Sciatic nerve (tissue), 2 donors: ENCODE data around the gene CSH1. TPM values are rescaled to one million over a fixed set of nuclear protein-coding genes. Genes with fewer than 3 reads are reported as not detected.
"Not testable (repeated sequence)": the region's sequence is repeated elsewhere in the genome, so short reads cannot be mapped to it uniquely, and the experiment has no call there.

Experiments used
- ATAC-seq: fragments of 200-7000 bp; cut with Tn5 transposase; one replicate; pipeline ENCODE4 v1.9.1; 2020; ENCODE audit warnings: mild to moderate bottlenecking, moderate library complexity
- DNase-seq: peaks from one replicate; pipeline ENCODE4 v3.0.0-alpha.2; 2020; ENCODE audit warnings: low spot score
- intact Hi-C: fragments of 100-400 bp; cut with DNase I; formaldehyde crosslinking; loops from one replicate; pipeline ENCODE4 v1.14.2; 2022
- total RNA-seq: library from RNA; stranded (reverse); fragmentation: NEBNext Ultra II Directional; extraction: Animal tissue kit (Norgen Biotek cat#: 25700); gene quantifications from one replicate; pipeline ENCODE4 v1.2.1, GENCODE V29; 2021
- donor health status: DM: no; HTN: no; CAD: no.
- donor health status: DM: no; HTN: no; CAD: no.

The CSH1 gene
- total RNA-seq, 1 donor from 2014 or later = not detected

DNA sequence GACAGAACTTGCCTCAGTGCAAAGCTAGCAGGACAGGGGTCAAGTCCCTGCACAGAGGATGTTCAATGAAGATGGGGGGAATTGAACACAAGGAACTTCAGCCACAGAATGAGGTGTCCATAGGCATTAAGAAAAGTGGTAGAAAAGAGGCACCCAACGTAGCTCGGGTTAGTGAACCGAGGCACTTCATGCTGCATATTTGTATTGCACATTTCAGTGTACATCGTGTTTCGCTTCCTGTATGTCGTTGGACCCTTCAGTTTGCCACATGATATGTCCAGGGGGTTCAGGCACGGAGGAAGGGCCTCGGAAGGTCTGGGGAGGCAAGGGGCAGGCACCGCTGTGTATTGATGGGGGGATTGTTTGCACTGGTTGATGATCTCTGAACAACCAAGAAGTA is 18.0 kb downstream of the CSH1 start:
- ATAC-seq, intact Hi-C loops, DNase-seq: not testable (repeated sequence)

DNA sequence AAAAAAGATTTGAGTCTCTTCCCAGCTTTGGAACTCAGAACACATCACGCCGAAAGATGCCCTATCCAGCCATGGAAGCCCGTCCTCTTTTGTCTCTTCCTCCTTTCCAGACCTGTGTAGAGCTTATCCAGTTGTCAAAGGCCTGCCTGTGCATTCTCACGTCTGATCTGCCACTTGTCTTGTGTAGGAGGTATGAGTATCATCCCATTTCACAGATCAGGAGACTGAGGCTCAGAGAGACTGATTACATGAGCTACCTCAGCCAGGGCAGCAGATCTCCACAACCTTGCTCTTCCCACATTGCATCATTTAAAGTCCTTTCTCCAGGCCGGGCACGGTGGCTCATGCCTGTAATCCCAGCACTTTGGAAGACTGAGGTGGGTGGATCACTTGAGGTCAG is 21.7 kb downstream of the CSH1 start:
- ATAC-seq, DNase-seq, intact Hi-C loops: not testable (repeated sequence)

DNA sequence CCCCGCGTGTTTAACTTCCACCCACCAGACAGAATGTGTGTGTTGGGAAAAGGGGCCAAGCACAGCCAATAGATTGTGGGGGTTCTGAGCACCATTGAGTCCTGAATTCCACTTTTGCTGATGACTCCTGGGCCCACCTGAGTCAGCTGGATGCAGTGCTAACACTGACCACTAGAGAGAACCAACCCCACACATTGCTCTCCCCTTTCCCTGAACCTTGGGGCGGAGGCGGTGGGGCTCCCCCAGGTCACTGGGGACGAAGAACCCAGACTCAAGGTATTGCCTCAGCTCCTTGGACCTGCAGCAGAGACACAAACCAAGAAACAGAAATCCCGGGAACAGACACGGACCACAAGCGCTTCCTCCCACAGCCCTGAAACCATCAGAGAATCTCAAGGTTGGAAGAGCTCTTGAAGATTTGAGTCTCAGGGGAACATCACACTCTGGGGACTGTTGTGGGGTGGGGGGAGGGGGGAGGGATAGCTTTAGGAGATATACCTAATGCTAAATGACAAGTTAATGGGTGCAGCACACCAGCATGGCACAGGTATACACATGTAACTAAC is 22.2 kb downstream of the CSH1 start:
- DNase-seq, intact Hi-C loops, ATAC-seq: not testable (repeated sequence)

DNA sequence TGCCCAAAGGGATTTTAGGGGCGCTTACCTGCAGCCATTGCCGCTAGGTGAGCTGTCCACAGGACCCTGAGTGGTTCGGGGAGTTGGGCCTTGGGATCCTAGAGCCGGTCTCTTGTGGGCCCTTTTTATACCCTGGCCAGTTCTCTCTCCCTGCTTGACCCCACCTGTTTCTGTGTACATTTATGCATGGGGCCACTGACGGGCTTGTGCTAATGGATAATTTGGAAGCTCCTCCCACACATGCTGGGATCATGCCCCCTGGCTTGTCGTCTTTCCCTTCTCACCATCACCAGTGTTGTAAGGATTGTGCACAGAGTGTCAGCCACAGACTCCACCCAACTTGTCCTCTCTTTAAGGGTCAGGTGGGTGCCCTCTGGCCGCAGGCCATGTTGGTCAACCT is 22.8 kb downstream of the CSH1 start, which contains the start of gene CSH2:
CSH2 (minus strand) TSS at position 101 of the 400 bp plus-strand sequence; CDS start at position 38, 63 bp downstream.
- intact Hi-C loops, ATAC-seq, DNase-seq: not testable (repeated sequence)

DNA sequence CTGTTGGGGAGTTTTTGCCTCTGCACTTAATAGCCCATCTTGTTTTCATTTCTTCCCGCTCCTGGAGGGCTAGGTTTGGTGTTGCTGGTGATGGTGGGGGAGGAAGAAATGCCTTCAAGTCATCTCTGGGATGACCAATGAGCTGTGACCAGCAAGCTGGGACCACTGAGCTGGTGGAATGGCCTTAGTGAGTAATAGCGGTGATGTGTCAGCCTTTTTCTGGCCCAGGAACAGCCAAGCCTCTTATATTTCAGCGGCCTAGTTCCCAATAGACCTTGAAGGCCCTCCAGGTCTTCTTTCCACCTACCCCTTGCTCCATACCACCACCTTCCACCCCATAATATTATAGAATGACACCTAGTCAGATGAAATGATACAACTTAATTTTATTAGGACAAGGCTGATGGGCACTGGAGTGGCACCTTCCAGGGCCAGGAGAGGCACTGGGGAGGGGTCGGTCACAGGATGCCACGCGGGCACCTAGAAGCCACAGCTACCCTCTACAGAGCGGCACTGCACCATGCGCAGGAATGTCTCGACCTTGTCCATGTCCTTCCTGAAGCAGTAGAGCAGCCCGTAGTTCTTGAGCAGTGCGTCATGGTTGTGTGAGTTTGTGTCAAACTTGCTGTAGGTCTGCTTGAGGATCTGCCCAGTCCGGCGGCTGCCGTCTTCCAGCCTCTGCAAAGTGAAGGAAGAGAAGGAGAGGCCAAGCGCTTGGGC is 24.6 kb downstream of the CSH1 start:
- intact Hi-C loops, ATAC-seq, DNase-seq: not testable (repeated sequence)

DNA sequence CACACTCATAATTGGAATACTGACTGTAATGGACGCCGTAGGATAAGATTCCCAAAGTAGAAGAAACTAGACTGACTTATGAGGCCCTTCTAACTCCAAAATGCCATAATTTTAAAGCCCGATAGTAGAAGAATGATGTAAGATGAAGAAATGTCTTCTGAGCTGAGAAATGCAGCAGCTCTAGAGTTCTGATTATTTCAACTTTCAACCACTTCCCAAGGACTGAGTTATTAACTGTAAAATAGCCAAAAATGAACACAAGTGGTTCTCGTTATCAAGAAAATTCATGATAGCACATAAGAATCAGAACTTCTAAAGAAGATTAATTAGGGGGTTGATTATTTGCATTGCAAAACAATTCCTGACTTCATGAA is 26.1 kb downstream of the CSH1 start:
- intact Hi-C loops, DNase-seq, ATAC-seq: not testable (repeated sequence)

DNA sequence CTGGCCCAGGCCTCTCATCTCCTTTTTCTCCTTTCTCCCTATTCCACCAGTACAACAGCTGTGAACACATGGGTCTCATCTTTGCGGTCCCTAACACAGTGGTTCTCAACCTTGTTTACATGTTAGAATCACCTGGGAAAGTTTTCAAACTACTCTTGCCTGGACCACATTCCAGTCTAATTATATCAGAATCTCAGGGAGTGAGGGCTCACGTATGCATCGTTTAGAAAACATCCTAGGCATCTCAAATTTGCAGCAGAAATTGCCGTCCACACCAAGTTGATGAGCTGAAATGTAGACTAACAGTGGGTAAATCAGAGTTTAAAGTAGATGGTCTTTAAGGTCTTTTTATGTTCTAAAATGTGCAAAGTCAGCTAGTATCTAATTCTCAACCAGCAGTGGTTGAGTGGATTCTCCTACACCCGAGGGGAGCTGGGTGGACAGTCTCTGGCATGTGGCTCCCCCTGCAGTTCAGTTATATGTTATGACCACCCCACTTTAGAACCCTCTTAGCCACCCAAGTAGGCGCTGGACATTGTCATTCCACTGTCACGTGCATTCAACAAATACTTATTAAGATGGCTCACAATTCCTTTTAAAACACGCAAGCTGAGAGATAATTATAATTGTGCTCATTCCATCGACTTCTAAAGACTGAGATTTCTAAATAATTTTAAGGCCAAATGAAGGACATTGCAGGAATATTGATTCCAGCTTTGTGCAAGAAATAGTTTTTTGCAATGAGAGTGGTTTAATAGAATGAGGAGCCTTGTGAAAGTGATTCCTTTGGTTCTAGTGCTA is 26.7 kb downstream of the CSH1 start:
- intact Hi-C loops, DNase-seq: not testable (repeated sequence)

DNA sequence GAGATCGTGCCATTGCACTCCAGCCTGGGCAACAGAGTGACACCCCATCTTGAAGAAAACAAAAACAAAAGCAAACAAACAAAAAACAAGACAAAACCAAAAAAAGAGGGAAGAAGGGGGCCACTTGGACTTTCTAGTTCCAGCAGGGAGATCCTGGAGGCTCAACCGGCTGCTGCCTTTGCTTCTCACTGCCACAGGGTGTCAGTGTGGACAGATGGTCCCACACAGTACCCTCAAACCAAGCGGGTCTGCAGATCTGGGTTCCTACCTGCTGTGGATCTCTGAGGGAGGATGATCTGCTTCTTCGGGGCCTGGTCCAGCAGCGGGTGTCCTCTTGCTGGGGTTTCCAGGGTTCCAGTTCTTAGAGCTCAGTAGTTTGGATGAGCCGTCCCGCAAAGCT is 29.7 kb downstream of the CSH1 start:
- intact Hi-C loops, ATAC-seq: not testable (repeated sequence)
- DNase-seq = peak; percentile 14

More for the DNA sequence above, 26.7 kb downstream of the CSH1 start:
- ATAC-seq = peak; percentile 80

DNA sequence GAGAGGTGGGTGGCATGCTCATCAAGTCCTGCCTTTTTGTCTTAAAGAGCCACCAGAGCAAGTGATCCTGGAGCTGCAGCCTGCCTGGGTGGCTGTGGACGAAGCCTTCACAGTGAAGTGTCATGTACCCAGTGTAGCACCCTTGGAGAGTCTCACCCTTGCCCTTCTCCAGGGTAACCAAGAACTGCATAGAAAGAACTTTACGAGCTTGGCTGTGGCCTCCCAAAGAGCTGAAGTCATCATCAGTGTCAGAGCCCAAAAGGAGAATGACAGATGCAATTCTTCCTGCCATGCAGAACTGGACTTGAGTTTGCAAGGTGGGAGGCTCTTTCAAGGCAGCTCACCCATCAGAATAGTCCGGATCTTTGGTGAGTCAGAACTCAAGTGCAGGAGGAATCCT is 37.1 kb downstream of the CSH1 start:
- ATAC-seq = no peak
- intact Hi-C loops = no loop called here
- no peak for DNase-seq

DNA sequence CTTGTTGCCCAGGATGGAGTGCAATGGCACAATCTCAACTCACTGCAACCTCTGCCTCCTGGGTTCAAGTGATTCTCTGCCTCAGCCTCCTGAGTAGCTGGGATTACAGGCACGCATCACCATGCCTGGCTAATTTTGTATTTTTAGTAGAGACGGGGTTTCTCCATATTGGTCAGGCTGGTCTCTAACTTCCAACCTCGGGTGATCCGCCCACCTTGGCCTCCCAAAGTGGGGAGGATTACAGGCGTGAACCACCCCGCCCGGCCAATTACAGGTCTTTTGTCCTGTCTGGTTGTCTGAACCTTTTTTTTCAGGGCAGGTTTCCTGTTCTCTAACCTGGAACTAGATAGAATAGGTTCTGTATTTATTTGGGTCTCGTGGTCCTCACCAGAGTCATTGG is 39.9 kb downstream of the CSH1 start:
- intact Hi-C loops = not testable (repeated sequence)

DNA sequence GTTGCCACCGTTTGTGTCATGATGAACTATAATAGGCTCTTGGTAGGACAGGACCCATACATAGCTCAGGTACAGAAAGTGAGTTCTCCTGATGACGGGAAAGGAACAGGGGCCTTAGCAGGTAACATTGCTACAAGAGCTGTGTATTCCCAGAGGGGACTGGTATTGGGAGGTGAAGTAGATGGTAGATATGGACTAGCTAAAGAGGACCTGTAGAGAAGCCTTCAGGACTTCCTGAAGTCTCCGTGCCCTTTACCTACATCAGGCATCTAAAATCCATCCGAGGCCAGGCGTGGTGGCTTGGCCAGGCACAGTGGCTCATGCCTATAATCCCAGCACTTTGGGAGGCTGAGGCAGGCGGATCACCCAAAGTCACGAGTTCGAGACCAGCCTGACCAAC is 41.2 kb downstream of the CSH1 start:
- intact Hi-C loops = no loop called here
- no peak for ATAC-seq
- no peak for DNase-seq

More for the DNA sequence above, 39.9 kb downstream of the CSH1 start:
- not testable (repeated sequence) for DNase-seq, ATAC-seq

DNA sequence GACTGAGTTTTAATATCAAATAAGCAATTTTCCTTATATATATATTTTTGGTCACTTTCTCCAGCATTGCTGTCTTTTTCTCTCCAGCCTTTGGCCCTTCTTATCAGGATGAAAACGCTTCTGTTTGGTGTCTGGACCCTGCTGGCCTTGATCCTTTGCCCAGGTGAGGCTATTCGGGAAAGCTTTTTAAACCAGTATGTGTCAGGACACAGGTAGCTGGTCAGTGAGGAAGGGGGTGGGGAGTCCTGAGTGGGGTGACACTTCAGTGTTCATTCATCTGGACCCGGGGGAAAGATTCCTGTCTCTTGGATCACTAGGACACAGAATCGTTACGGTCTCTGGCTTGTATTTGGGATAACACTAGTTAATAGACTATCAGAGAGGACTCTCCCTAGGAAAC is 41.7 kb downstream of the CSH1 start:
- DNase-seq (no peak), ATAC-seq (no peak)
- intact Hi-C loops = no loop called here

DNA sequence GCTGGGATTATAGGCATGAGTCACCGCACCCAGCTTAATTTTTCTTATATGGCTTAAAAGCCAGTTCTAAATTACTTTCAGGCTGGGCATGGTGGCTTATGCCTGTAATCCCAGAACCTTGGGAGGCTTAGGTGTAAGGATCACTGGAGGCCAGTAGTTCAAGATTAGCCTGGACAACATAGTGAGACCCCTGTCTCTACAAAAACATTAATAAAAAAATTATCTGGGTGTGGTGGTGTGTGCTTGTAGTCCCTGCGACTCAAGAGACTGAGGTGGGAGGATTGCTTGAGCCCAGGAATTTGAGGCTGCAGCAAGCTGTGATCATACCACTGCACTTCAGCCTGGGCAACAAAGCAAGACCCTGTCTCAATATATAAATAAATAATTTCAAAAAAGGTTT is 43.1 kb downstream of the CSH1 start:
- DNase-seq (no peak), ATAC-seq (no peak)
- intact Hi-C loops = no loop called here

DNA sequence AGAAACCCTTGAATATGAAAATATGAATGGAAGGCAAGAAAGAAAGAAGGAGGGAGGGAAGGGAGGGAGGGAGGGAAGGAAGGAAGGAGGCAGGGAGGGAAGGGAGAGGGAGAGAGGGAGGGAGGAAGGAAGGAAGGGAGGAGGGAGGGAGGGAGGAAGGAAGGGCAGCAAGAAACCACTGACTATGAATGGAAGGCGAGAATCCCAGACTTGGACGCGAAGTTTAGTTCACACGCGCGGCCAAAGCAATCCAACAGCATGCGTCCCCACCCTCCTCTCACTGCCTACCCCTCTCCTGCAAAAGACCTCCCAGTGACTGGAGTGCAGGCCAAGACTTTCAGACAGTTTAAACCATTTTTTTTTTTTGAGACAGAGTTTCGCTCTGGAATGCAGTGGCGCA is 46.0 kb downstream of the CSH1 start:
- intact Hi-C loops = no loop called here
- ATAC-seq = no peak
- DNase-seq = no peak

DNA sequence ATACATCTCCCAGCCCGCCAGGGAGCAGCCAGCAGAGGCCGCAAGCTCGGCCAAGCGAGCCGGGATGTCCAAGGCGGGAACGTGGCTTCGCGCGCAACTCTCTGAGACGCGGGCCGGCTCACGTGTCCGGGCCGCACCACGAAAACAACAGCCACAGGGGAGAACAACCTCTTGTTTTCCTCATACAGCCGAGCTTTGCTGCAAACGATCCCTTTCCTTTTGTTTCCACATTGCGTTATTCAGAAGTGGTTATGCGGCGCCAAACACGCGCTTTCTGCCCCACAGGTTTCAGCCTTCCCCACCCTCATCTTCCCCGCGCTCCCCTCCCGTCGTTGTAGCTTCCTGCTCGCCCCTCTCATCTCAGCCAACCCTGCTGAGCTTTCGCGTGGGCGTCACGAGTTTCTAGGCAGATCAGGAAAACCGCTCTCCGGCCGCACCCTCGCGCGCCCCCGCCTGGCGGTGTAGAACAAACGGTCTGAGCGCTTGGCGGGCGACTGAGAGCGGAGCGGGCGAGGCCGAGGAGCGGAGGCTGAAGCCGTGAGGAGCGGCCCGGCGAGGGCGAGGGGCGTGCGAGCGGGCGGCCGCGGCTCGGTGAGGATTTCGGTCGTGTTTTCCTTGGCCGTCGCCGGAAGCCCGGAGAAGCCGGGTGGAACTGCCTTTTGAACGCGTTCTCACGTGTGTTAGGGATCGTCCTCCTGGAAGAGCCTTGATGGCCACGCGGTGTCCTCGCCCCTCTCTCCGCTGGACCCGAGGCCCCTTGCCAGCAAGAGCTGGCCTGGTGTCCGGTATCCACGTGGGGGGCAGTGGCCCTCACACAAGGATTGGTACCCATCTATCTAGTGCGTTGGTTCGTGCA is 47.3 kb downstream of the CSH1 start:
- intact Hi-C loops = no loop called here
- DNase-seq = peak; percentile 96
- ATAC-seq = peak; percentile 95

DNA sequence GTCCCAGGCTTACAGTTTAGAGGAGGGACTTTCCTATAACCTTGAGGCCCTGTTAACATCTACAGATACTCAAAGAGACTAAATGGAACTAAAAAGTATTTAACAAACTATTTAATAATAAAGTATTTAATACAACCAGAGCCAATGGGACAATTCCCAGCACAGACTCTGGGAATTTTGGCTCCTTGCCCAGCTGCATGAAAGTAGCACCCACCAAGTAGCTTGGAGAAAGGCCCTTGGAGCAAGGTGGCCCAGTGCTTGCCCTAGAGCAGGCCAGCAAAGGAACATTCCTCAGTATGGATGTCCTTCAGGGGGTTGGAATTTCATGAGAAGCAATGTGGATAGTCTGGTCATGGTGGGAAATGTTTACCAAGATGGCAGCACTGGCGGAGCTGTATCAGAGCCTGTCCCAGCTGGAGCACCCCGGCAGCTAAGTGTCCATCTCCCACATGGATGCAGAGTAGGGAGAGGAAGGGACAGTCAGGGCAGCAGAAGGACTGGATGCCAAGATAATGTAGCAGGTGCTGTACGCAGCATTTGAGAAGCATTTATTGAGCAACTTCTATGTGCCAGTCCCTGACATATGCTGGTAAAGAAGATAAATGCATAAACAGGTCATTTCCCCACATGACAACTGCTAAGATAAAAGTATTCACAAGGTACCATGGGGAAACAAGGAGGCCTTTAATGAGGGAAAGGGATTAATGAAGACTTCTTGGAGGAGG is 48.7 kb downstream of the CSH1 start:
- ATAC-seq = no peak
- no peak for DNase-seq
- intact Hi-C loops = no loop called here

DNA sequence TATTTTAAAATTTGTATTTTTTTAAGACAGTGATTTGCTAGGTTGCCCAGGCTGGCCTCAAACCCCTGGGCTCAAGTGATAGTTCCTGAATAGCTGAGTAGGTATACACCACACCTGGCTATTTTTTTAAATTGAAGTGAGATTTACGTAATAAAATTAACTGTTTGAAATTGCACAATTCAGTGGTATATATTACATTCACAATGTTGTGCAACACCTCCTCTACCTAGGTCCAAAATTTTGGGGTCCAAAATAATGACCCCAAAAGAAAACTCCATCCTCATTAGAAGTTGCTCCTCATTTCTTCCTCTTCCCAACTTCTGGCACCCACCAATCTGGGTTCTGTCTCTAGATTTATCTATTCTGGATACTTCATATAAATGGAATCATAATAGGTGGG is 50.9 kb downstream of the CSH1 start:
- DNase-seq (no peak), ATAC-seq (no peak)
- intact Hi-C loops = no loop called here
